KMS-11 (cell line): Measurements from ENCODE around the gene HARBI1.

Experiments used
- H2AFZ ChIP-seq: fragments of 200-600 bp; sonication (generic); 2 replicates; pipeline ENCODE4 v1.6.1; 2016; ENCODE audit warnings: antibody characterized with exemption, mixed run types, low read depth
- H3K27ac ChIP-seq: fragments of 200-600 bp; sonication (generic); 2 replicates; pipeline ENCODE4 v1.6.1; 2016; ENCODE audit warnings: mild to moderate bottlenecking, mixed run types
- H3K27me3 ChIP-seq: fragments of 200-600 bp; sonication (generic); 2 replicates; pipeline ENCODE4 v1.6.1; 2017; ENCODE audit warnings: mild to moderate bottlenecking, low read depth, mixed run types, moderate library complexity; ENCODE audit not compliant: insufficient read depth
- H3K36me3 ChIP-seq: fragments of 200-600 bp; sonication (generic); 2 replicates; pipeline ENCODE4 v1.6.1; 2017; ENCODE audit warnings: mild to moderate bottlenecking, mixed run types; ENCODE audit not compliant: insufficient read depth
- H3K4me1 ChIP-seq: fragments of 200-600 bp; sonication (generic); 2 replicates; pipeline ENCODE4 v1.6.1; 2016; ENCODE audit warnings: mild to moderate bottlenecking, low read depth, mixed run types; ENCODE audit not compliant: poor library complexity, severe bottlenecking
- H3K4me2 ChIP-seq: fragments of 200-600 bp; sonication (generic); 2 replicates; pipeline ENCODE4 v1.7.0; 2016; ENCODE audit warnings: mild to moderate bottlenecking, mixed run types
- H3K4me3 ChIP-seq: fragments of 200-600 bp; sonication (generic); IDR thresholded peaks from 2 replicates; pipeline ENCODE4 v1.6.1; 2017; ENCODE audit warnings: low read depth, low read length, mixed read lengths; ENCODE audit not compliant: insufficient read depth
- H3K79me2 ChIP-seq: fragments of 200-600 bp; sonication (generic); 2 replicates; pipeline ENCODE4 v1.6.1; 2016; ENCODE audit warnings: low read depth, mixed run types; ENCODE audit not compliant: insufficient read depth
- H3K9ac ChIP-seq: fragments of 200-600 bp; sonication (generic); 2 replicates; pipeline ENCODE4 v1.6.1; 2016; ENCODE audit warnings: mild to moderate bottlenecking, mixed run types
- H4K20me1 ChIP-seq: fragments of 200-600 bp; sonication (generic); 2 replicates; pipeline ENCODE4 v1.6.1; 2016; ENCODE audit warnings: mild to moderate bottlenecking, mixed run types; ENCODE audit not compliant: insufficient read depth
- CTCF ChIP-seq: fragments of 200-600 bp; sonication (generic); conservative IDR thresholded peaks from 2 replicates; pipeline ENCODE4 v1.6.1; 2017; ENCODE audit warnings: low read depth, mild to moderate bottlenecking, antibody characterized with exemption, low read length, moderate library complexity, mixed read lengths

HARBI1 gene

GRCh38 chr11:46597155-46597554 lies 19.9 kb downstream of the HARBI1 start:
- no peak for TF ChIP-seq CTCF
- peaks cover 15% of the 10 kb centered on the region for H3K79me2 ChIP-seq
- H2AFZ ChIP-seq = no peak overlapping the region
- no peak overlapping the region for H3K9ac ChIP-seq
- no peak overlapping the region for H3K27ac ChIP-seq
- H3K4me1 ChIP-seq = peaks cover 14% of the 10 kb centered on the region
- H3K36me3 ChIP-seq = no peaks in the 10 kb centered on the region
- H3K27me3 ChIP-seq = no peaks in the 10 kb centered on the region
- no peak overlapping the region for H3K4me3 ChIP-seq
- no peaks in the 10 kb centered on the region for H4K20me1 ChIP-seq
- no peak overlapping the region for H3K4me2 ChIP-seq

- Histone ChIP-seq H3K4me2 (peak overlapping the region; percentile 38; the same call in 1 of the 2 replicates), H3K36me3 (no peaks in the 10 kb centered on the region), H3K27ac (no peak overlapping the region), H3K4me3 (no peak overlapping the region), H4K20me1 (no peaks in the 10 kb centered on the region), H3K9ac (no peak overlapping the region), H3K79me2 (peaks cover 39% of the 10 kb centered on the region), H3K4me1 (peaks cover 15% of the 10 kb centered on the region), H2AFZ (peak overlapping the region; percentile 89), H3K27me3 (no peaks in the 10 kb centered on the region)
- no peak for TF ChIP-seq CTCF
These were observed 22.2 kb downstream of the HARBI1 start for GRCh38 chr11:46594785-46595184.

- Histone ChIP-seq H4K20me1 (no peaks in the 10 kb centered on the region), H3K9ac (peak overlapping the region; percentile 74; the same call in 1 of the 2 replicates), H3K4me1 (peaks cover 16% of the 10 kb centered on the region), H3K27ac (peak overlapping the region; percentile 51), H2AFZ (peak overlapping the region; percentile 89), H3K79me2 (peaks cover 44% of the 10 kb centered on the region), H3K36me3 (no peaks in the 10 kb centered on the region), H3K27me3 (no peaks in the 10 kb centered on the region), H3K4me3 (no peak overlapping the region), H3K4me2 (peak overlapping the region; percentile 38)
- TF ChIP-seq CTCF = no peak
These were observed 22.7 kb downstream of the HARBI1 start for GRCh38 chr11:46594374-46594700.

GRCh38 chr11:46593550-46594373 lies 23.3 kb downstream of the HARBI1 start, which contains the start of gene AMBRA1:
TSS of gene AMBRA1 (minus strand) at chr11:46594023. CDS start at chr11:46548380, 45,643 bp downstream.
- Histone ChIP-seq H3K4me3 (no peak within 1 kb of the TSS), H3K27ac (peak within 1 kb of the TSS; percentile 51), H3K79me2 (peaks cover 49% of the 10 kb centered on the region), H3K4me2 (peak within 1 kb of the TSS; percentile 42), H2AFZ (peak within 1 kb of the TSS; percentile 89), H3K27me3 (no peaks in the 10 kb centered on the region), H3K4me1 (peaks cover 21% of the 10 kb centered on the region), H3K9ac (peak within 1 kb of the TSS; percentile 74), H3K36me3 (no peaks in the 10 kb centered on the region), H4K20me1 (no peaks in the 10 kb centered on the region)
- no peak for TF ChIP-seq CTCF
